SH-SY5Y (cell line): ENCODE data around the gene ARMC9.

ENCODE experiments used
- GATA2 ChIP-seq: IDR thresholded peaks from 2 replicates; pipeline ENCODE4 v1.6.1; 2011; ENCODE audit warnings: mild to moderate bottlenecking, low read depth, low read length
- GATA3 ChIP-seq: IDR thresholded peaks from 2 replicates; pipeline ENCODE4 v1.6.1; 2011; ENCODE audit warnings: low read depth, mild to moderate bottlenecking, low read length, moderate library complexity

GRCh38 chr2:231200805-231201474 is 2.5 kb downstream of the ARMC9 start:
- TF ChIP-seq GATA2, result no peak
- TF ChIP-seq GATA3, result no peak
